ENCODE data around the gene MGRN1. TPM values are rescaled to one million over a fixed set of nuclear protein-coding genes. Genes with fewer than 3 reads are reported as not detected.

MGRN1 gene
- total and polyA plus RNA-seq, 2 donors (not counting 3 experiments of a cell fraction or from before 2014, with no cell fraction given): 15.6 to 73.0 TPM

DNA sequence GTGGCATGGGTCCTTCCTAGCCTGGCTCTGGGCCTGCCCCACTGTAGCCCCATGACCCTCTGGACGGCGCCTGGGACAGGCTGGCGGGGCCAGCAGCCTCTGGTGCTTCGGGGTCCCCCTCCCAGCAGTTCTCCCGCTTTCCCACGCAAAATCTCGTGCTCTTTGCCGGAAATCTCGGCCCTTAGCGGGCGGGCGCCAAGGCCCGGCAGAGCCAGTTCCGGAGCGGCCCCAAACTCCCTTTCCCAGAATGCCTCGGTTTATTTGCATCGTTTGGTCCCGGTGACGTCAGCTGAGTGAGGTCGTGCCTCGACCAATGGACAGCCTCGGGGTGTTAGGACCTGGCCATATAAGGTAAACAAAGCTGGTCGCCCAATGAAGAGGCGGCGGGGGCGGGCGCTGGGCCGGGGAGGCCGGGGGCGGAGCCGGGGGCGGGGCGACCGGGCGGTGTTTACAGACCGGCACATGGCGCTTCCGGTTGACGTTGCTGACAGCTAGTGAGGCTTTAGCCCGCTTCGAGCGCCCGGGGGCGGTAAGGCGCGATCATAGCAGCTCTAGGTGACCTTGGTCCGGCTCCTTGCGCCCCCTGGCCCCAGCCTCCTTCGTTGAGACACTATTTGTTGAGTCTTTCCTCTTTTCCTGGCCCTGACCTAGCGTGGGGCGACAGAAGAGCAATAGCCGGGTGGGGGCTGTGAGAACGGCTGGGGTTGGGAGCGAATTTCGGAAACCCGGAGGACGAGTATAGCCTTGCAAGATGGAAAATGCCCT, 8.4 kb upstream of the MGRN1 start:
- Histone ChIP-seq H2AFZ (ENCODE audit: low read depth, low read length) (peak overlapping the region; percentile 97), H3K79me2 (ENCODE audit: control insufficient read depth, insufficient read depth, low read length) (peaks cover 17% of the 10 kb centered on the region), H3K4me3 (replicated peaks in 1 of 3; ENCODE audit: insufficient read depth in 1 of 3, low read depth in 1 of 3, low read length in 3 of 3) (peak overlapping the region in 2 of 3 experiments; percentile 17 to 19), H3K4me2 (ENCODE audit: insufficient read depth, low read length) (peak overlapping the region; percentile 63), H4K20me1 (replicated peaks; ENCODE audit: control insufficient read depth, extremely low read depth, insufficient read depth, low read length) (no peaks in the 10 kb centered on the region), H3K27ac (ENCODE audit: insufficient read depth, low read depth, low read length) (peak overlapping the region; percentile 79), H3K9me3 (replicated peaks; ENCODE audit: control insufficient read depth, insufficient read depth, low read length) (no peaks in the 10 kb centered on the region), H3K4me1 (ENCODE audit: control insufficient read depth, extremely low read depth, insufficient read depth, low read length) (peaks cover 21% of the 10 kb centered on the region), H3K9ac (replicated peaks; ENCODE audit: extremely low read depth, insufficient read depth, low read length) (peak overlapping the region; percentile 66), H3K36me3 (ENCODE audit: control insufficient read depth in 2 of 2, extremely low read depth in 1 of 2, insufficient read depth in 2 of 2, low read length in 2 of 2) (no peaks in the 10 kb centered on the region), H3K27me3 (ENCODE audit: control insufficient read depth in 2 of 2, insufficient read depth in 2 of 2, low read length in 2 of 2) (no peaks in the 10 kb centered on the region), H3K9me1 (replicated peaks; ENCODE audit: control insufficient read depth, extremely low read depth, insufficient read depth, low read length) (no peaks in the 10 kb centered on the region)
- dilution Hi-C loops (cut with MboI; ENCODE audit: extremely low pct_ligation_motif_present, low sequenced_read_pairs): no loop called here
- FAIRE-seq: peak; percentile 99
- POLR2A ChIA-PET: interaction anchor here (0.6 to 1.8 kb wide), 4 partner anchors 9 to 194 kb away, joined by 3 to 10 read pairs (median 6); partner anchors contain the start of genes ANKS3, DNAAF8 and MGRN1
- BruUV-seq (replicated peaks): no TSS peak
- CTCF ChIA-PET: interaction anchor here (0.6 to 1.4 kb wide), 5 partner anchors 8 to 109 kb away, joined by 3 to 16 read pairs (median 3); partner anchors contain the start of gene MGRN1
- intact Hi-C loops (cut with micrococcal nuclease): loop anchor here (1.0 to 2.0 kb wide), 3 partner anchors 8 to 233 kb away; partner anchors contain the start of genes ANKS3, DNAAF8 and MGRN1
- TF ChIP-seq POLR2A (IDR thresholded peaks at IDR 0.05; ENCODE audit: low read depth, low read length) (peak; percentile 71), MAX (IDR thresholded peaks at IDR 0.05; ENCODE audit: insufficient read depth, insufficient read length) (peak; percentile 69), GATA2 (IDR thresholded peaks at IDR 0.05; ENCODE audit: insufficient read depth, insufficient read length, low read depth, low read length) (no peak), POLR2AphosphoS5 (IDR thresholded peaks at IDR 0.05; ENCODE audit: insufficient read depth, low read depth, low read length) (peak; percentile 61), JUN (IDR thresholded peaks at IDR 0.05; ENCODE audit: borderline replicate concordance, insufficient read depth, insufficient read length, low read depth) (peak; percentile 66)
- TF ChIP-seq, protein P1, sequence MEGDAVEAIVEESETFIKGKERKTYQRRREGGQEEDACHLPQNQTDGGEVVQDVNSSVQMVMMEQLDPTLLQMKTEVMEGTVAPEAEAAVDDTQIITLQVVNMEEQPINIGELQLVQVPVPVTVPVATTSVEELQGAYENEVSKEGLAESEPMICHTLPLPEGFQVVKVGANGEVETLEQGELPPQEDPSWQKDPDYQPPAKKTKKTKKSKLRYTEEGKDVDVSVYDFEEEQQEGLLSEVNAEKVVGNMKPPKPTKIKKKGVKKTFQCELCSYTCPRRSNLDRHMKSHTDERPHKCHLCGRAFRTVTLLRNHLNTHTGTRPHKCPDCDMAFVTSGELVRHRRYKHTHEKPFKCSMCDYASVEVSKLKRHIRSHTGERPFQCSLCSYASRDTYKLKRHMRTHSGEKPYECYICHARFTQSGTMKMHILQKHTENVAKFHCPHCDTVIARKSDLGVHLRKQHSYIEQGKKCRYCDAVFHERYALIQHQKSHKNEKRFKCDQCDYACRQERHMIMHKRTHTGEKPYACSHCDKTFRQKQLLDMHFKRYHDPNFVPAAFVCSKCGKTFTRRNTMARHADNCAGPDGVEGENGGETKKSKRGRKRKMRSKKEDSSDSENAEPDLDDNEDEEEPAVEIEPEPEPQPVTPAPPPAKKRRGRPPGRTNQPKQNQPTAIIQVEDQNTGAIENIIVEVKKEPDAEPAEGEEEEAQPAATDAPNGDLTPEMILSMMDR (IDR thresholded peaks at IDR 0.05; ENCODE audit: extremely low read depth in 1 of 2, insufficient read depth in 1 of 2, low read depth in 1 of 2, low read length in 2 of 2): peak; percentile 16 to 58
- peak; percentile 99 for DNase-seq (ENCODE audit: low read depth, low spot score)

Data from endothelial cell of umbilical vein (primary cell).